Left renal cortex interstitium (tissue), 4 donors: ENCODE data around the gene CAMTA1. TPM values are rescaled to one million over a fixed set of nuclear protein-coding genes. Genes with fewer than 3 reads are reported as not detected.

ENCODE experiments used
- DNase-seq, 4 donors: peaks; one replicate each; pipeline ENCODE4 v3.0.0-alpha.2; 2013; ENCODE audit warnings: low read depth in 4 of 4, low spot score in 2 of 4, missing footprints in 1 of 4
- polyA plus RNA-seq, 4 donors: library from polyadenylated mRNA; unstranded; fragments of 120-200 nt; gene quantifications; one replicate each; pipeline ENCODE4 v1.2.1, GENCODE V29; 2013; ENCODE audit not compliant: insufficient read length in 4 of 4

Gene CAMTA1
- polyA plus RNA-seq, 4 donors: 76.8 to 91.3 (median 85.3) TPM

GRCh38 chr1:6996866-6997265 is 211.6 kb downstream of the CAMTA1 start:
- no peak for DNase-seq

- DNase-seq: no peak
These were observed 213.0 kb downstream of the CAMTA1 start for GRCh38 chr1:6998267-6998666.

- DNase-seq: no peak
These were observed 214.6 kb downstream of the CAMTA1 start for GRCh38 chr1:6999826-7000225.

GRCh38 chr1:7000720-7001119 is 215.5 kb downstream of the CAMTA1 start:
- no peak for DNase-seq

- DNase-seq: no peak
These were observed 217.5 kb downstream of the CAMTA1 start for GRCh38 chr1:7002728-7003127.

GRCh38 chr1:7003676-7004075 is 218.4 kb downstream of the CAMTA1 start:
- DNase-seq: no peak

- DNase-seq: no peak
These were observed 218.9 kb downstream of the CAMTA1 start for GRCh38 chr1:7004181-7004580.

- DNase-seq: no peak
These were observed 220.5 kb downstream of the CAMTA1 start for GRCh38 chr1:7005762-7006161.

GRCh38 chr1:7006996-7007871 is 222.0 kb downstream of the CAMTA1 start:
- DNase-seq: no peak

- no peak for DNase-seq
These were observed 222.6 kb downstream of the CAMTA1 start for GRCh38 chr1:7007902-7008301.

GRCh38 chr1:7008331-7008730 is 223.1 kb downstream of the CAMTA1 start:
- DNase-seq: no peak

GRCh38 chr1:7008975-7009740 is 223.9 kb downstream of the CAMTA1 start:
- DNase-seq: no peak

- no peak for DNase-seq
These were observed 224.7 kb downstream of the CAMTA1 start for GRCh38 chr1:7009741-7010525.

GRCh38 chr1:7010534-7011200 is 225.4 kb downstream of the CAMTA1 start:
- DNase-seq: no peak

- DNase-seq: no peak
These were observed 226.6 kb downstream of the CAMTA1 start for GRCh38 chr1:7011826-7012225.

- no peak for DNase-seq
These were observed 227.2 kb downstream of the CAMTA1 start for GRCh38 chr1:7012461-7012924.

GRCh38 chr1:7013833-7014639 is 228.8 kb downstream of the CAMTA1 start:
- DNase-seq: no peak

- DNase-seq: no peak
These were observed 229.3 kb downstream of the CAMTA1 start for GRCh38 chr1:7014640-7014930.

GRCh38 chr1:7015022-7015421 is 229.8 kb downstream of the CAMTA1 start:
- no peak for DNase-seq

GRCh38 chr1:7018351-7018750 is 233.1 kb downstream of the CAMTA1 start:
- no peak for DNase-seq
